Subcutaneous abdominal adipose tissue (tissue), 5 donors: Measurements from ENCODE around the gene ZNF618.

Experiments
- H3K27ac ChIP-seq: one replicate; pipeline ENCODE4 v1.7.0; 2013; ENCODE audit warnings: low read depth, mild to moderate bottlenecking, inconsistent platforms, low read length, moderate library complexity
- H3K27me3 ChIP-seq, 5 donors: one replicate each; pipeline ENCODE4 v1.7.0; 2013; ENCODE audit warnings: low read length in 5 of 5, inconsistent platforms in 1 of 5; ENCODE audit not compliant: control insufficient read depth in 5 of 5, insufficient read depth in 4 of 5
- H3K36me3 ChIP-seq, 5 donors: one replicate each; pipeline ENCODE4 v1.7.0; 2013; ENCODE audit warnings: low read length in 5 of 5; ENCODE audit not compliant: control insufficient read depth in 5 of 5, insufficient read depth in 5 of 5
- H3K4me1 ChIP-seq, 5 donors: one replicate each; pipeline ENCODE4 v1.7.0; 2013; ENCODE audit warnings: low read length in 5 of 5, mild to moderate bottlenecking in 3 of 5, moderate library complexity in 1 of 5; ENCODE audit not compliant: control insufficient read depth in 5 of 5, insufficient read depth in 5 of 5
- H3K4me3 ChIP-seq, 5 donors: one replicate each; pipeline ENCODE4 v1.7.0; 2013; ENCODE audit warnings: low read length in 5 of 5, low read depth in 1 of 5
- H3K9ac ChIP-seq, 5 donors: one replicate each; pipeline ENCODE4 v1.7.0; 2013; ENCODE audit warnings: low read length in 5 of 5, mild to moderate bottlenecking in 4 of 5, moderate library complexity in 3 of 5
- H3K9me3 ChIP-seq, 5 donors: one replicate each; pipeline ENCODE4 v1.7.0; 2013; ENCODE audit warnings: low read length in 5 of 5; ENCODE audit not compliant: control insufficient read depth in 5 of 5
- donor health status: healthy.
- donor health status: healthy.
- donor health status: healthy.
- donor health status: healthy.
- donor health status: healthy.

Gene ZNF618

DNA sequence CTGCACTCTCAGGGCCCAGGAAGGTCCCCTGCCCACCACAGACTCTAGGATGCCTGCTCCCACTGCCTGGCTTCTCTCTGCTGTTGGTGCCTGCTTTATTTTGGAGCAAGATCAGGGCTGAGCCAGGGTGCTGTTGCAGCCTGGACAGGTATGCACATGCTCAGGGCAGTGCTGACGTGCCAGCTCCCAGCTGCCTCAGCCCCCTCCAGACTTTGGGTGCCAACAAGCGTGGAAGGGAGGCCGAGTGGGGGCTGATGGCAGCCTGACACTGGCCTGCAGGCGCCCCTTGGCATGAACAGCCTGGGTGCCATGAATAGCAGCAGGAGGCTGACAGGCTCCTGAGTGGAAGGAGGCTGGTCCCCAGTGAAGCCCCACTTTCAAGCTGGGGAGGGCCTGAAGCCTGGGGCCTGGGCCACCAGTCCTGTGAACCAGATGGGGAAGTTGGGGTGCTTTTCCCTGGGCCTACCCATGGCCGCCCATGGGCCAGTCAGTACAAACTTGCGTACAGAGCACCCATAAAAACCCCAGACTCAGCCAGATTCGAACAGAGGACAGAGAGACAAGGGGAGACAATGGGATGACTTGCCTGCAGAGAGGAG is 195.2 kb downstream of the ZNF618 start:
- Histone ChIP-seq H3K4me3 (no peak overlapping the region), H3K9me3 (no peaks in the 10 kb centered on the region), H3K27ac (no peak overlapping the region), H3K4me1 (peaks cover 3 to 11% (median 9%) of the 10 kb centered on the region in 5 donors), H3K36me3 (no peaks in the 10 kb centered on the region), H3K27me3 (peaks cover under 1 to 7% (median 7%) of the 10 kb centered on the region in 5 donors), H3K9ac (no peak overlapping the region)

DNA sequence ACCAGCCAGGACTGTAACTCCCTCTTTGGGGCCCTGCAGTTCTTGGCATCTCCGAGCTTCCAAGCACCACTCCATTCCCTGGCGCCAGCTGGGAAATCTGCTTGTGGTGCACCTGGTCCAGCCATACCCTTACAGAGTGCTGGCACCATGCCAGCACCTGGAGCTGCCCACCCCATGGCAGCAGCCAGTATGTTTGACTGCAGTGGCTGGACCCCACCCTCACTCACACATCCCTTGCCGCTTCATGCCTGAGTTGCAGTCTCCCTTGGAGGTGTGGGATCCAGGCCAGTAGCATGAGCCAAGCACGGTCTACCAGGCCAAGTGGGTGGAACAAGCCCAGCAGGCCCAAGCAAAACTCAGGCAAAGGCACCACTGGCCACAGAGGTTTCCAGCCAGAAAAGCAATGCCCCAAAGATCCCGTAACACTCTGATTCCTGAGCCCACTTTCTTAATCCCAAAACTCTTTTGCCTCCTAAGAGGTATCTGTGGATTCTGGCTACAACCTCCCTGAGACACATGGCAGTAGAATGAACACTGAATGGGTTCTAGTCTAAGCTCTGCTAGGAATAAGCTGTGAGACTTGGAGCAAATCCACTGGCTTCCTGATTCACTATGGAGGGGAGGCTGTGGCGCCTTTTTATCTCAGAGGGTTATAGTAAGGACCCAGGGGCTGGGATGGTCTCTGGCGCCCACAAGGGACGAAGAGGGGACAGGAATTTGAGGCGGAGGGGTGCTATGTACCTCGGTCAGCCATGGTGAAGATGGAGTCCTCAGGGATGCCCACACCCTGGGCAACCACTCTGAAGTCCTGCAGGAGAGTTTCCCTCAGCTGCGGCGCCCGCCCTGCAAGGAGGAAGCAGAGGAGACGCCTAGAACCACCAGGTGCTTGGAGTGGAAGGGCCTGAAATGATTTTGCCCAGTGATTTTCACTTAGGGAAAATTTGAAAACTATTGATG is 196.4 kb downstream of the ZNF618 start:
- peaks cover 12 to 17% (median 12%) of the 10 kb centered on the region in 5 donors for H3K27me3 ChIP-seq
- H3K9ac ChIP-seq = no peak overlapping the region
- no peaks in the 10 kb centered on the region for H3K9me3 ChIP-seq
- peaks cover 3 to 11% (median 9%) of the 10 kb centered on the region in 5 donors for H3K4me1 ChIP-seq
- no peaks in the 10 kb centered on the region for H3K36me3 ChIP-seq
- no peak overlapping the region for H3K27ac ChIP-seq
- no peak overlapping the region for H3K4me3 ChIP-seq

DNA sequence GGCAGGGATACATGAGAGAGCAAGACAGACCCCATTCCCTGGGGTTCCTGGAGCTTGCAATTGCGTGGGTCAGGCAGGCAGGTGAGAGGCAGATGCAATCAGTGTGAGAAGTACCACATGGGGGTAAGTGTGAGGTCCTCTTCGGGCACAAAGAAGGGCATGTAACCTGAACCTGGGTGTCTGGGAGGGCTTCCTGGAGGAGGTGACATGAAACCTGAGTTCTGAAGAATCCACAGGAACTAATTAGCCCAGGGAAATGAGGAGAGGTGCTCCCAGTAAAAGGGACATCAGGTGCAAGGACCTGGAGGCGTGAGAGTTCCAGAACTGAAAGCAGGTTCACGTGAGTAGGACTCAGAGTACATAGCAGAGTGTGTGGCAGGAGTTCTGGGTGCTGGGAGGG is 199.5 kb downstream of the ZNF618 start:
- peaks cover 17 to 24% (median 22%) of the 10 kb centered on the region in 5 donors for H3K27me3 ChIP-seq
- no peaks in the 10 kb centered on the region for H3K36me3 ChIP-seq
- no peak overlapping the region for H3K4me3 ChIP-seq
- H3K9ac ChIP-seq = no peak overlapping the region
- H3K4me1 ChIP-seq = peaks cover 1 to 14% (median 11%) of the 10 kb centered on the region in 5 donors
- H3K9me3 ChIP-seq = no peaks in the 10 kb centered on the region
- H3K27ac ChIP-seq = no peak overlapping the region

DNA sequence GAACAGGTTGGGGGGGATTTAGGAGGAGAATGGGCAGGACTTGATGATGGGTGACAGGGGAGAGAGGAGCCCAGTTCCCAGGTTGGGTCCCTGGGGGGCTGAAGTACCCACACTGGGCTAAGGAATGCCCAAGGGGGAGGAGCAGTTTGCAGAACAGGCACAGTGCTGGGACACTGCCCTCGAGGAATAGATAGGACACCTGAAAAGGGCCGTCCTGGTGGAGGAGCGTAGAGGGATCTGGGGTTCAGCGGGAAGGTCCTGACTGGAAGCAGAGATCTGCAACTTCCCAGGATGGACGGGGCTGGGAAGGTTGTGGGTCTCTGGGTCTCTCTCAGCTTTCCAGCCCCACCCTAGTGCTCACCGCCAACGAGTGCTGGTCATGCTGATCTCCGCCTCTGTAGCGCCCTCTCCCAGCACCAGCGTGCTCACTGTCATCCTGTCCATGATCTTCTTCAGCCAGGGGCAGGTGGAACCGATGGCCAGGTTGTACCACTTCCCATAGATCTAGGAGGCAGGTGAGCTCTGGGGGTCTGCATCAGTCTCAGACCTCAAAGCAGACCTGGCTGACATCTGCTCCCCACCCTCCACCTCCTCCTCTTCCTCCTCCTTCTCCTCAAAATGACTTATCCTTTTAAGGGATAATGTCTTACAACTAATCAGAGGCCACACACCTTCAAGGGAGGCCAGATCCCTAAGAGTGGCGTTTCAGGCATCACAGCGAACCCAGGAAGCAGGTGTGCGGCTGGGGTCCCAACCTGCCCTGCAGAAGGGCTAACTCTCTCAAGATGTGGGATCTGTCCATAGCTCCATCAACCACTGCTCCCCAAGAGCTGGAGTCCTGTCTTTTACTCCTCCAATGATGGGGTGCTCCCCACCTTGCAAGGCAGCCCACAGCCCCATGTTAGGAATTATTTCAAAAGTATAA is 200.4 kb downstream of the ZNF618 start:
- Histone ChIP-seq H3K27me3 (peaks cover 17 to 24% (median 22%) of the 10 kb centered on the region in 5 donors), H3K9ac (no peak overlapping the region), H3K4me3 (no peak overlapping the region), H3K9me3 (no peaks in the 10 kb centered on the region), H3K36me3 (no peaks in the 10 kb centered on the region), H3K4me1 (peaks cover 1 to 14% (median 11%) of the 10 kb centered on the region in 5 donors), H3K27ac (no peak overlapping the region)

DNA sequence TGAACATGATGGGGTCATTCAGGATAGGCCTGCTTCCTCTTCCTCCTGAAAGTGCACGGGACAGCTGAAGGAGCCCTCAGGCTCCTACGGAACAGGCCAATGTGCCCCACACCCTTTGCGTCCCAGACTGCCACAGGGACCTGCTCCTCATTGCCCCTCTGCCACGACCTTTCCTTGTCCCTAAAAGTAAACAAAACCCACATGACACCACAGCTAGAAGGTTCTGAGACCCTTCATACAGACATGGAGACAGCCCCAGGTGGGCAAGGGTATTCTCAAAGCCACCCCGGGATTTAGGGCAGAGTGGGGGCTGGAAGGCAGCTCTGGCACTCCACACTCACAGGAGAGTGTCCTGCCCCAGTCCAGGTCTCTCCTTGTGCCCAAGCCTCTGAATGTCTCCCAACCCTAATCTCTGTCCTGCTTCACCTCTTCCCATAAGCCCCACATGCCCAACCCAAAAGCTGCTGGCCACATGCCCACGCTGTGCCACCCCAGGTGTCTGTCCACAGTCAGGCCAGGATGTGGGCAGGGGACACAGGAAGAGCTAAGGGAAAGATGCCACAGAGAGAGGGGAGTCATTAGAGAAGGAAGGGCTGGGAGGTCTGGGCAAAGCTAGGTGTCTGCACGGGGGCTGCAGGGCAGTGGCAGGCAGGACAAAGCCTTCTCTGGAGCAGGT is 201.2 kb downstream of the ZNF618 start:
- Histone ChIP-seq H3K4me1 (peaks cover 0 to 9% (median 6%) of the 10 kb centered on the region in 5 donors), H3K4me3 (no peak overlapping the region), H3K9me3 (no peaks in the 10 kb centered on the region), H3K36me3 (no peaks in the 10 kb centered on the region), H3K9ac (no peak overlapping the region), H3K27ac (no peak overlapping the region), H3K27me3 (peaks cover 17 to 24% (median 22%) of the 10 kb centered on the region in 5 donors)

DNA sequence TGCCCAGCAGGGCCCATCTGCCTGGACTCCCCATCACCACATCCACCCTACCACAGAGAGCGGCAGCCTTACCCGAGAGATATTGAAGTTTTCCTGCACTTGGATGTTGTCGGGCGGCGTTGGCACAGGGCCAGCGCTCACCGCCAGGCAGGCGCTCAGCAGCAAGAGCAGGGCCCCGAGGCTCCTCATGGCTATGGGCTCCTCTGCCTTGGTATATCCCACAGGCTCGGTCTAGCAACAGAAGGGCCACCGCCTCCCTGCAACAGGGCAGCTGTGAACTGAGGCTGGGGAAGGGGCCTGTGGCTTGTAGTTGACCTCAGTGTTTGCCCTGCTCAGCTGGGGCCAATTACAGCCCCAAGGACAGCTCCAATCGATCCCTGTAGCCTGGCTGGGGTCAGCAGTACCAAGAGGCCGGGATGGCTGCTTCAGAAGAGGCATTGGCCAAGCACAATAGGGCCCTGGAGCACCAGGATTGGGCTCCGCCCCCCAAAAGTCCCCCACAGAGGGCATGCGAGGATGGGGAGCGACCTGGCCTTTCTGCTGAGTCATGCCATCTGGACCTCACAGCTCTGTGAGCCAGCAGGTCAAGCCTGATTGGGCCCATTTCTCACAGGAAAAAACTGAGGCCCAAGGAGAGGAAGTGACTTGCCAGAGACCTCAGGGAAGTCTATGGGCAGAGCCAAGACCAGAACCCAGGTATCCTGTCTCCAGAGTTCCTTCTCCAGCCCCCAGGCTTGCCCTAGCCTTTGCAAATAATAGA is 202.1 kb downstream of the ZNF618 start, which contains the start of gene AMBP:
TSS of gene AMBP (minus strand) at position 280 of the 760 bp plus-strand sequence. CDS start at position 189, 91 bp downstream.
- Histone ChIP-seq H3K27me3 (peaks cover 17 to 24% (median 22%) of the 10 kb centered on the region in 5 donors), H3K27ac (no peak within 1 kb of the TSS), H3K9me3 (no peaks in the 10 kb centered on the region), H3K4me1 (peaks cover 0 to 5% (median 0%) of the 10 kb centered on the region in 5 donors), H3K9ac (no peak within 1 kb of the TSS), H3K36me3 (no peaks in the 10 kb centered on the region), H3K4me3 (no peak within 1 kb of the TSS)

DNA sequence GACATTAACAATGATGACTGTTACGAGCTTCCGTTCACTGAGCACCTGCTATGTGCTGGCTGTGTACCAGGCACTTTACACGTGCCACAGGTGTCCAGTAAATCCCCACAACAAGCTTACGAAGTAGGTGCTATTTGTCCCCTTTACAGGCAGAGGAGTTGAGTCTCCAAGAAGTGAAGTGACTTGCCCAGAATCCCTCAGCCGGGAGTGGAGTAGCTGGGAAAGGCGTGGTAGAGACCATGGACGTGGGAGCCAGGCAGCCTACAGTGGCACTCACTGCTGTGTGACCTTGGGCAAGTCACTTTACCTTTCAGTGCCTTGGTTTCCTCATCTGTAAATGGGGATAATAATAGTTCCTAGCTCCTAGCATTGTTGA is 202.7 kb downstream of the ZNF618 start:
- peaks cover 0 to 5% (median 0%) of the 10 kb centered on the region in 5 donors for H3K4me1 ChIP-seq
- H3K27ac ChIP-seq = no peak overlapping the region
- no peaks in the 10 kb centered on the region for H3K36me3 ChIP-seq
- no peaks in the 10 kb centered on the region for H3K9me3 ChIP-seq
- no peak overlapping the region for H3K9ac ChIP-seq
- peaks cover 17 to 24% (median 22%) of the 10 kb centered on the region in 5 donors for H3K27me3 ChIP-seq
- no peak overlapping the region for H3K4me3 ChIP-seq

DNA sequence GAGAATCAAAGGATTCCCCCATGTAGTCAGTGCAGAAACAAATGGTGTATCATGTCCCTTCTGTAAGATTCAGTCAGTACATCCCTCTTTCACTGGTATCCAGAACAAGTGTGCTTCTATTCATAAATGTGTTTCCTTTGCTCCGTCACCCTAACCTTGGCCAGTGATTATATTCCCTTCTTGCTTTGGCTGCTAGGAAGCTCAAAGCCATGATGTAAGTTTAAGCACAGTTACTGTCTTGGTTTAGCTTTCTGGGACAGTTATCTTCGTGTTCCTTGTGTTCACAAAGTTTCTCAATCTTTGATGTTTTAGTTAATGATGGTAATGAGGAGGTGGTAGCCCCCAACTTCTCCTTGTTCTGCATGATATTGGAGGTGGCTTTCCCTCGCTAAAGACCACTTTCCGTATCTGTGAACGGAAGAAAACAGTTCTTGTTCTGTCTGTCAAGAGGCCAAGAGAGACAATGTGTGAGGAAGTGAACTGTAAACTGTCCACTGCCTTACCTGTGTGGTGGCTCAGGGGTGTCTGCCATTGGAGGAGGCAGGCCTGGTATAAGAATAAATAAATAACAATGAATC is 204.2 kb downstream of the ZNF618 start:
- peaks cover 17 to 25% (median 21%) of the 10 kb centered on the region in 5 donors for H3K27me3 ChIP-seq
- H3K9ac ChIP-seq = no peak overlapping the region
- H3K27ac ChIP-seq = no peak overlapping the region
- no peaks in the 10 kb centered on the region for H3K36me3 ChIP-seq
- H3K4me3 ChIP-seq = no peak overlapping the region
- no peaks in the 10 kb centered on the region for H3K9me3 ChIP-seq
- H3K4me1 ChIP-seq = peaks cover 0 to 8% (median 0%) of the 10 kb centered on the region in 5 donors
